K562 (cell line): ENCODE data around the gene SYNGR4. TPM values are rescaled to one million over a fixed set of nuclear protein-coding genes. Genes with fewer than 3 reads are reported as not detected.
A peak's percentile ranks its signal among the peaks of the same experiment; 100 is the strongest.

Source experiments
- ARID3B ChIP-seq: fragments of 250-450 bp; sonication (Bioruptor Pico); IDR thresholded peaks from 2 replicates; pipeline ENCODE4 v1.4.0; 2020; ENCODE audit warnings: borderline replicate concordance
- ARNT ChIP-seq, 2 experiments: fragments of 450-650 bp; IDR thresholded peaks; 2 replicates each; pipeline ENCODE4 v1.6.1; 2016; ENCODE audit warnings: mild to moderate bottlenecking in 1 of 2
- BCOR ChIP-seq: fragments of 450-650 bp; IDR thresholded peaks from 2 replicates; pipeline ENCODE4 v1.6.1; 2016
- BRCA1 ChIP-seq, 2 experiments: fragments of 450-650 bp in 1 of 2; sonication (generic) in 1 of 2; formaldehyde crosslinking in 1 of 2; IDR thresholded peaks; 2 replicates each; pipeline versions ENCODE4 v1.5.0 to v1.6.1; 2017 to 2020; ENCODE audit warnings: mild to moderate bottlenecking in 1 of 2, missing genetic modification reagents in 1 of 2
- CBFA2T2 ChIP-seq: fragments of 450-650 bp; conservative IDR thresholded peaks from 2 replicates; pipeline ENCODE4 v1.6.1; 2017; ENCODE audit warnings: mild to moderate bottlenecking
- CHD1 ChIP-seq: fragments of 200-600 bp; sonication (generic); IDR thresholded peaks from one replicate; pipeline ENCODE4 v1.6.1; 2012; ENCODE audit warnings: mild to moderate bottlenecking, moderate library complexity, low read length, inconsistent platforms
- CHD4 ChIP-seq: fragments of 200-600 bp; sonication (generic); IDR thresholded peaks from 3 replicates; pipeline ENCODE4 v1.6.1; 2012; ENCODE audit warnings: low read depth, mild to moderate bottlenecking, mixed read lengths, low read length, inconsistent platforms; ENCODE audit not compliant: insufficient read depth, insufficient replicate concordance, poor library complexity, severe bottlenecking
- CREM ChIP-seq: IDR thresholded peaks from 2 replicates; pipeline ENCODE4 v1.6.1; 2014; ENCODE audit warnings: antibody characterized with exemption, low read depth
- CTBP1 ChIP-seq: fragments of 450-650 bp; IDR thresholded peaks from 2 replicates; pipeline ENCODE4 v1.6.1; 2016; ENCODE audit warnings: borderline replicate concordance
- E2F3 ChIP-seq: fragments of 250-450 bp; sonication (Bioruptor Pico); IDR thresholded peaks from 2 replicates; pipeline ENCODE4 v1.4.0; 2020; ENCODE audit warnings: mild to moderate bottlenecking
- EP400 ChIP-seq: fragments of 450-650 bp; IDR thresholded peaks from 2 replicates; pipeline ENCODE4 v1.6.1; 2017; ENCODE audit warnings: antibody characterized with exemption, mild to moderate bottlenecking, moderate library complexity
- HDAC1 ChIP-seq, 2 experiments: fragments of 450-650 bp; IDR thresholded peaks; 2 replicates each; pipeline ENCODE4 v1.6.1; 2016 to 2017; ENCODE audit warnings: inconsistent platforms in 1 of 2, mild to moderate bottlenecking in 1 of 2, moderate library complexity in 1 of 2
- KDM1A ChIP-seq, 2 experiments: fragments of 450-650 bp; IDR thresholded peaks; 2 replicates each; pipeline ENCODE4 v1.6.1; 2016; ENCODE audit warnings: mild to moderate bottlenecking in 2 of 2
- LARP7 ChIP-seq: fragments of 450-650 bp; IDR thresholded peaks from 2 replicates; pipeline ENCODE4 v1.6.1; 2016
- MAFF ChIP-seq: IDR thresholded peaks from 2 replicates; pipeline ENCODE4 v1.6.1; 2012; ENCODE audit warnings: low read length, improper control_type of control experiment
- MTF1 ChIP-seq: fragments of 250-450 bp; sonication (Bioruptor Pico); IDR thresholded peaks from 2 replicates; pipeline ENCODE4 v1.9.0; 2021; ENCODE audit warnings: moderate library complexity, mild to moderate bottlenecking, inconsistent platforms, borderline replicate concordance
- NCOA1 ChIP-seq: fragments of 450-650 bp; IDR thresholded peaks from 2 replicates; pipeline ENCODE4 v1.6.1; 2016; ENCODE audit warnings: low read depth
- SMAD3 ChIP-seq: fragments of 450-650 bp; formaldehyde crosslinking; conservative IDR thresholded peaks from 2 replicates; pipeline ENCODE4 v1.4.0; 2020; ENCODE audit warnings: mild to moderate bottlenecking
- SMC3 ChIP-seq: conservative IDR thresholded peaks from 2 replicates; pipeline ENCODE4 v1.6.1; 2011; ENCODE audit warnings: low read depth, low read length, improper control_type of control experiment; ENCODE audit not compliant: insufficient read depth
- SNRNP70 ChIP-seq: fragments of 200-400 bp; formaldehyde crosslinking; optimal IDR thresholded peaks from 2 replicates; pipeline ENCODE3; 2017; ENCODE audit warnings: low read depth, low read length
- SPI1 ChIP-seq: IDR thresholded peaks from 2 replicates; pipeline ENCODE4 v1.6.1; 2011; ENCODE audit warnings: low read depth, low read length, control low read depth, borderline replicate concordance
- SRSF9 ChIP-seq: fragments of 200-400 bp; formaldehyde crosslinking; IDR thresholded peaks from 2 replicates; pipeline ENCODE4 v1.6.1; 2017; ENCODE audit warnings: low read depth, low read length, borderline replicate concordance
- TCF7 ChIP-seq: sonication (generic); IDR thresholded peaks from 2 replicates; pipeline ENCODE4 v1.6.1; 2016; ENCODE audit warnings: antibody characterized with exemption, borderline replicate concordance
- THAP7 ChIP-seq: fragments of 250-450 bp; sonication (Bioruptor Pico); IDR thresholded peaks from 2 replicates; pipeline ENCODE4 v1.5.0; 2021
- ZBED1 ChIP-seq: IDR thresholded peaks from 2 replicates; pipeline ENCODE4 v1.6.1; 2014
- ZBTB7A ChIP-seq: IDR thresholded peaks from 2 replicates; pipeline ENCODE4 v1.6.1; 2011; ENCODE audit warnings: low read depth, mild to moderate bottlenecking, low read length, moderate library complexity, borderline replicate concordance; ENCODE audit not compliant: control insufficient read depth
- ZNF134 ChIP-seq: fragments of 250-450 bp; sonication (Bioruptor Pico); conservative IDR thresholded peaks from 2 replicates; pipeline ENCODE4 v1.4.0; 2020
- ZNF263 ChIP-seq: sonication (generic); formaldehyde crosslinking; IDR thresholded peaks from 2 replicates; pipeline ENCODE4 v1.8.0; 2022; ENCODE audit warnings: mild to moderate bottlenecking, missing genetic modification reagents, borderline replicate concordance
- ZNF695 ChIP-seq: fragments of 450-650 bp; formaldehyde crosslinking; IDR thresholded peaks from 2 replicates; pipeline ENCODE4 v1.4.0; 2020; ENCODE audit warnings: mild to moderate bottlenecking, moderate library complexity
- polyA plus RNA-seq, 8 experiments: library from polyadenylated mRNA; depleted of rRNA in 4 of 8; stranded (reverse) in 5 of 8; unstranded in 3 of 8; fragments of >200 nt; fragmentation: Nextera tagmentation in 2 of 8; fragmentation: Illumina TruSeq in 1 of 8; extraction: Ambion mirVana in 2 of 8; extraction: Trizol in 1 of 8; gene quantifications; 2 replicates each; pipeline versions ENCODE4 v1.2.1 to v1.2.3, GENCODE V29; 2011 to 2014; ENCODE audit warnings: inconsistent platforms in 1 of 8, missing spikeins in 1 of 8
- total RNA-seq, 7 experiments: library from RNA; depleted of rRNA in 6 of 7; stranded (reverse); fragments of >200 nt in 6 of 7; fragmentation: Illumina TruSeq in 2 of 7; extraction: Trizol in 2 of 7; gene quantifications; 2 replicates each; pipeline versions ENCODE4 v1.2.1 to v1.2.3, GENCODE V29; 2011 to 2021; ENCODE audit warnings: low replicate concordance in 1 of 7
- TF ChIP-seq, protein P1 (sequence below): fragments of 450-650 bp; conservative IDR thresholded peaks from 2 replicates; pipeline ENCODE4 v1.6.1; 2016; ENCODE audit warnings: missing genetic modification characterization, low read depth, mild to moderate bottlenecking, control low read depth, missing compliant biosample characterization

Gene SYNGR4
- total and polyA plus RNA-seq, 9 of the 15 experiments (the other 6 are each of a cell fraction or from before 2014, with no cell fraction given) = 0.07 to 0.14 TPM; not detected in 7

- no peak for TF ChIP-seq MTF1 (CRISPR knock-in tag)
- TF ChIP-seq E2F3 = no peak
- TF ChIP-seq NCOA1 = no peak
- TF ChIP-seq KDM1A (IDR thresholded peaks at IDR 0.05) = peak; percentile 95 to 97
- TF ChIP-seq ARNT (IDR thresholded peaks at IDR 0.05) = 0 out of 4 replicates have a peak, but pooled peaks of 1 of the 2 experiments have one; percentile 65
- no peak for TF ChIP-seq SMAD3 (CRISPR knock-in tag)
- no peak for TF ChIP-seq BRCA1 (IDR thresholded peaks at IDR 0.05)
- no peak for TF ChIP-seq BRCA1 (CRISPR knock-in tag; IDR thresholded peaks at IDR 0.05)
- TF ChIP-seq SPI1 = no peak
- no peak for TF ChIP-seq THAP7 (CRISPR knock-in tag)
- peak; percentile 88 for TF ChIP-seq CHD4
- TF ChIP-seq MAFF = no peak
- no peak for TF ChIP-seq ZNF695 (CRISPR knock-in tag)
- TF ChIP-seq TCF7 = no peak
- no peak for TF ChIP-seq CHD1
- no peak for TF ChIP-seq LARP7
- TF ChIP-seq SRSF9 = no peak
- TF ChIP-seq ZNF263 (CRISPR knock-in tag) = peak; percentile 55; the same call in 1 of the 2 replicates
- TF ChIP-seq ZNF134 (CRISPR knock-in tag) = peak; percentile 99
- TF ChIP-seq BCOR = peak; percentile 100
- TF ChIP-seq ZBTB7A = peak; percentile 25; the same call in 1 of the 2 replicates
- TF ChIP-seq CREM = 0 out of 2 replicates have a peak, but pooled peaks have one; percentile 16
- TF ChIP-seq, protein P1, sequence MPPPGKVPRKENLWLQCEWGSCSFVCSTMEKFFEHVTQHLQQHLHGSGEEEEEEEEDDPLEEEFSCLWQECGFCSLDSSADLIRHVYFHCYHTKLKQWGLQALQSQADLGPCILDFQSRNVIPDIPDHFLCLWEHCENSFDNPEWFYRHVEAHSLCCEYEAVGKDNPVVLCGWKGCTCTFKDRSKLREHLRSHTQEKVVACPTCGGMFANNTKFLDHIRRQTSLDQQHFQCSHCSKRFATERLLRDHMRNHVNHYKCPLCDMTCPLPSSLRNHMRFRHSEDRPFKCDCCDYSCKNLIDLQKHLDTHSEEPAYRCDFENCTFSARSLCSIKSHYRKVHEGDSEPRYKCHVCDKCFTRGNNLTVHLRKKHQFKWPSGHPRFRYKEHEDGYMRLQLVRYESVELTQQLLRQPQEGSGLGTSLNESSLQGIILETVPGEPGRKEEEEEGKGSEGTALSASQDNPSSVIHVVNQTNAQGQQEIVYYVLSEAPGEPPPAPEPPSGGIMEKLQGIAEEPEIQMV (tag) = no peak
- peak; percentile 27; the same call in 1 of the 2 replicates for TF ChIP-seq EP400
- TF ChIP-seq ARID3B (CRISPR knock-in tag) = no peak
- no peak for TF ChIP-seq ZBED1
- TF ChIP-seq SNRNP70 = no peak
- no peak for TF ChIP-seq CBFA2T2
- TF ChIP-seq SMC3 = peak; percentile 82
- peak in 1 of 2 experiments; percentile 69; a peak in 1 of 4 replicates for TF ChIP-seq HDAC1 (IDR thresholded peaks at IDR 0.05)
- 0 out of 2 replicates have a peak, but pooled peaks have one; percentile 12 for TF ChIP-seq CTBP1
Observed at GRCh38 chr19:48351341-48351752, 12.8 kb upstream of the SYNGR4 start (continued).
